DOHH2 (cell line): ENCODE data around the gene G6PC2.

Experiments
- H3F3A ChIP-seq: fragments of 200-600 bp; sonication (generic), shearing (Covaris generic); 2 replicates; pipeline ENCODE4 v1.6.0; 2016; ENCODE audit warnings: antibody characterized with exemption, mild to moderate bottlenecking; ENCODE audit not compliant: control insufficient read depth, insufficient read depth
- H3K27ac ChIP-seq: fragments of 200-600 bp; sonication (generic); 2 replicates; pipeline ENCODE4 v1.5.1; 2014; ENCODE audit warnings: low read depth, mild to moderate bottlenecking, low read length, moderate library complexity
- H3K27me3 ChIP-seq: fragments of 200-600 bp; sonication (generic); 2 replicates; pipeline ENCODE4 v1.6.1; 2014; ENCODE audit warnings: mild to moderate bottlenecking, low read length, mixed read lengths; ENCODE audit not compliant: control insufficient read depth
- H3K36me3 ChIP-seq: fragments of 200-600 bp; sonication (generic); 2 replicates; pipeline ENCODE4 v1.6.1; 2014; ENCODE audit warnings: mild to moderate bottlenecking, low read length, moderate library complexity, mixed read lengths; ENCODE audit not compliant: control insufficient read depth
- H3K4me1 ChIP-seq: fragments of 200-600 bp; sonication (generic); 2 replicates; pipeline ENCODE4 v1.6.1; 2014; ENCODE audit warnings: mild to moderate bottlenecking, low read length, mixed read lengths; ENCODE audit not compliant: control insufficient read depth
- H3K4me2 ChIP-seq: fragments of 200-600 bp; sonication (generic); 2 replicates; pipeline ENCODE4 v1.6.0; 2014; ENCODE audit warnings: mild to moderate bottlenecking, low read length, moderate library complexity
- H3K4me3 ChIP-seq: fragments of 200-600 bp; sonication (generic); 2 replicates; pipeline ENCODE4 v1.5.1; 2014; ENCODE audit warnings: mild to moderate bottlenecking, low read length, mixed read lengths
- H3K79me2 ChIP-seq: fragments of 200-600 bp; sonication (generic); 2 replicates; pipeline ENCODE4 v1.6.1; 2014; ENCODE audit warnings: mild to moderate bottlenecking, low read length, mixed read lengths; ENCODE audit not compliant: control insufficient read depth
- H3K9me2 ChIP-seq: fragments of 200-600 bp; sonication (generic); replicated peaks from 2 replicates; pipeline ENCODE4 v1.6.1; 2014; ENCODE audit warnings: mild to moderate bottlenecking, low read length, mixed read lengths; ENCODE audit not compliant: control insufficient read depth
- H3K9me3 ChIP-seq: fragments of 200-600 bp; sonication (generic); 2 replicates; pipeline ENCODE4 v1.6.1; 2014; ENCODE audit warnings: antibody characterized with exemption, low read length, mixed read lengths; ENCODE audit not compliant: control insufficient read depth, insufficient read depth
- H4K20me1 ChIP-seq: fragments of 200-600 bp; sonication (generic); 2 replicates; pipeline ENCODE4 v1.6.0; 2014; ENCODE audit warnings: low read depth, mild to moderate bottlenecking, antibody characterized with exemption, low read length, moderate library complexity; ENCODE audit not compliant: control insufficient read depth, insufficient read depth
- CTCF ChIP-seq: fragments of 200-600 bp; sonication (generic); IDR thresholded peaks from one replicate; pipeline ENCODE4 v1.5.1; 2014; ENCODE audit warnings: antibody characterized with exemption, mild to moderate bottlenecking, low read depth, low read length; ENCODE audit not compliant: poor library complexity, severe bottlenecking
- EZH2phosphoT487 ChIP-seq: fragments of 200-600 bp; sonication (generic); IDR thresholded peaks from 2 replicates; pipeline ENCODE4 v1.6.1; 2017; ENCODE audit warnings: borderline replicate concordance, mild to moderate bottlenecking, antibody characterized with exemption, low read length, moderate library complexity, mixed read lengths

G6PC2 gene

GRCh38 chr2:168948621-168949212 lies 47.6 kb downstream of the G6PC2 start:
- peaks cover 6% of the 10 kb centered on the region; the same call in 1 of the 2 replicates for H3K27me3 ChIP-seq
- H3K4me1 ChIP-seq, result no peaks in the 10 kb centered on the region
- no peaks in the 10 kb centered on the region for H3K9me3 ChIP-seq

GRCh38 chr2:168949324-168949723 lies 48.2 kb downstream of the G6PC2 start:
- H3F3A ChIP-seq, result no peaks in the 10 kb centered on the region
- TF ChIP-seq CTCF, result no peak
- no peak for TF ChIP-seq EZH2phosphoT487
- no peaks in the 10 kb centered on the region for H3K79me2 ChIP-seq

More at GRCh38 chr2:168948621-168949212, 47.6 kb downstream of the G6PC2 start:
- Histone ChIP-seq H3K4me3 (no peak overlapping the region), H3K9me2 (no peaks in the 10 kb centered on the region), H3K79me2 (no peaks in the 10 kb centered on the region), H3K4me2 (no peak overlapping the region), H3K27ac (no peak overlapping the region), H4K20me1 (no peaks in the 10 kb centered on the region), H3F3A (no peaks in the 10 kb centered on the region), H3K36me3 (no peaks in the 10 kb centered on the region)
- TF ChIP-seq EZH2phosphoT487 (no peak), CTCF (peak; percentile 83)

GRCh38 chr2:168951871-168952270 lies 50.8 kb downstream of the G6PC2 start:
- Histone ChIP-seq H3K4me3 (no peak overlapping the region), H3K9me2 (no peaks in the 10 kb centered on the region), H4K20me1 (no peaks in the 10 kb centered on the region), H3K79me2 (no peaks in the 10 kb centered on the region), H3F3A (no peaks in the 10 kb centered on the region), H3K4me1 (no peaks in the 10 kb centered on the region), H3K4me2 (no peak overlapping the region), H3K27ac (no peak overlapping the region), H3K36me3 (no peaks in the 10 kb centered on the region), H3K9me3 (no peaks in the 10 kb centered on the region), H3K27me3 (peaks cover 4% of the 10 kb centered on the region; the same call in 1 of the 2 replicates)
- TF ChIP-seq EZH2phosphoT487, result no peak
- TF ChIP-seq CTCF, result no peak

More at GRCh38 chr2:168949324-168949723, 48.2 kb downstream of the G6PC2 start:
- H3K27me3 ChIP-seq, result peaks cover 6% of the 10 kb centered on the region; the same call in 1 of the 2 replicates
- no peaks in the 10 kb centered on the region for H4K20me1 ChIP-seq
- no peaks in the 10 kb centered on the region for H3K4me1 ChIP-seq
- no peak overlapping the region for H3K4me3 ChIP-seq
- no peaks in the 10 kb centered on the region for H3K9me2 ChIP-seq
- H3K9me3 ChIP-seq, result no peaks in the 10 kb centered on the region
- no peak overlapping the region for H3K4me2 ChIP-seq
- H3K36me3 ChIP-seq, result no peaks in the 10 kb centered on the region
- H3K27ac ChIP-seq, result no peak overlapping the region
